SK-N-SH (cell line): ENCODE results near the gene TXN2. TPM values are rescaled to one million over a fixed set of nuclear protein-coding genes. Genes with fewer than 3 reads are reported as not detected.

Source experiments
- CTCF ChIA-PET: fragments of 300-600, 350-600 bp; formaldehyde crosslinking; extraction: SDS; loops from one replicate; lab custom pipeline; 2021; lab: Yijun Ruan, JAX
- POLR2A ChIA-PET: fragments of 350-600 bp; sonication (Branson Sonifier 250); formaldehyde crosslinking; extraction: SDS; loops from one replicate; lab custom pipeline; 2020; ENCODE audit warnings: antibody characterized with exemption, inconsistent platforms; lab: Yijun Ruan, JAX
- DNase-seq: peaks from one replicate; pipeline ENCODE4 v3.0.0; 2012
- H2AFZ ChIP-seq: fragments of 200-600 bp; sonication (generic); 2 replicates; pipeline ENCODE4 v1.8.1; 2016; ENCODE audit warnings: antibody characterized with exemption, mild to moderate bottlenecking, low read depth
- H3F3A ChIP-seq: fragments of 200-600 bp; sonication (generic); replicated peaks from 2 replicates; pipeline ENCODE3; 2016; ENCODE audit warnings: antibody characterized with exemption, mild to moderate bottlenecking; ENCODE audit not compliant: insufficient read depth
- H3K27ac ChIP-seq, 2 experiments: fragments of 200-500 bp in 1 of 2; fragments of 200-600 bp in 1 of 2; sonication (Bioruptor generic) in 1 of 2; sonication (generic), shearing (Covaris generic) in 1 of 2; 2 replicates each; pipeline versions ENCODE4 v1.5.1 to v1.6.1; 2014 to 2016; ENCODE audit warnings: low read depth in 2 of 2, inconsistent platforms in 1 of 2, low read length in 1 of 2, mild to moderate bottlenecking in 1 of 2, mixed read lengths in 1 of 2
- H3K27me3 ChIP-seq: fragments of 200-600 bp; sonication (generic), shearing (Covaris generic); 2 replicates; pipeline ENCODE4 v1.6.1; 2016; ENCODE audit warnings: mixed run types; ENCODE audit not compliant: insufficient read depth
- H3K36me3 ChIP-seq, 2 experiments: fragments of 200-500 bp in 1 of 2; fragments of 200-600 bp in 1 of 2; sonication (Bioruptor generic) in 1 of 2; sonication (generic) in 1 of 2; replicated peaks in 1 of 2; 2 replicates each; pipeline versions ENCODE3 to v1.5.1; 2014 to 2016; ENCODE audit warnings: low read length in 1 of 2, mild to moderate bottlenecking in 1 of 2; ENCODE audit not compliant: insufficient read depth in 2 of 2, control insufficient read depth in 1 of 2
- H3K4me1 ChIP-seq, 2 experiments: fragments of 200-500 bp in 1 of 2; fragments of 200-600 bp in 1 of 2; sonication (Bioruptor generic) in 1 of 2; sonication (generic), shearing (Covaris generic) in 1 of 2; 2 replicates each; pipeline versions ENCODE4 v1.5.1 to v1.6.1; 2014 to 2016; ENCODE audit warnings: low read depth in 1 of 2, low read length in 1 of 2, mixed run types in 1 of 2; ENCODE audit not compliant: insufficient read depth in 2 of 2, control insufficient read depth in 1 of 2
- H3K4me2 ChIP-seq: fragments of 200-600 bp; sonication (generic), shearing (Covaris generic); 2 replicates; pipeline ENCODE4 v1.6.1; 2017; ENCODE audit warnings: mixed run types
- H3K4me3 ChIP-seq, 2 experiments: fragments of 200-500 bp in 1 of 2; fragments of 200-600 bp in 1 of 2; sonication (Bioruptor generic) in 1 of 2; sonication (generic), shearing (Covaris generic) in 1 of 2; 2 replicates each; pipeline versions ENCODE4 v1.5.1 to v1.8.1; 2014 to 2016; ENCODE audit warnings: low read depth in 2 of 2, inconsistent platforms in 1 of 2, low read length in 1 of 2, mild to moderate bottlenecking in 1 of 2, mixed read lengths in 1 of 2, moderate library complexity in 1 of 2
- H3K79me2 ChIP-seq: fragments of 200-600 bp; sonication (generic); 2 replicates; pipeline ENCODE4 v1.8.1; 2017; ENCODE audit warnings: mild to moderate bottlenecking; ENCODE audit not compliant: insufficient read depth
- H3K9ac ChIP-seq: fragments of 200-600 bp; sonication (generic); 2 replicates; pipeline ENCODE4 v1.6.1; 2017; ENCODE audit warnings: mixed run types
- H3K9me2 ChIP-seq: fragments of 200-600 bp; sonication (generic); 2 replicates; pipeline ENCODE4 v1.6.1; 2017; ENCODE audit warnings: mixed run types
- H3K9me3 ChIP-seq: fragments of 200-600 bp; sonication (generic); 2 replicates; pipeline ENCODE4 v1.6.1; 2017; ENCODE audit warnings: mixed run types, mild to moderate bottlenecking, moderate library complexity
- H4K20me1 ChIP-seq: fragments of 200-600 bp; sonication (generic); 2 replicates; pipeline ENCODE4 v1.6.1; 2017; ENCODE audit warnings: mild to moderate bottlenecking, mixed run types; ENCODE audit not compliant: insufficient read depth
- ELF1 ChIP-seq: IDR thresholded peaks from 2 replicates; pipeline ENCODE4 v1.4.0; 2012
- EZH2phosphoT487 ChIP-seq: fragments of 200-600 bp; sonication (generic); IDR thresholded peaks from 2 replicates; pipeline ENCODE4 v1.6.1; 2017; ENCODE audit warnings: low read depth, mixed run types, mild to moderate bottlenecking, antibody characterized with exemption, moderate library complexity, borderline replicate concordance
- FOXJ3 ChIP-seq: sonication (generic); formaldehyde crosslinking; IDR thresholded peaks from 2 replicates; pipeline ENCODE4 v1.5.1; 2020; ENCODE audit warnings: mild to moderate bottlenecking, missing genetic modification reagents
- GABPA ChIP-seq: IDR thresholded peaks from 2 replicates; pipeline ENCODE4 v1.4.0; 2012; ENCODE audit warnings: low read depth, mild to moderate bottlenecking
- GATA2 ChIP-seq: sonication (generic); formaldehyde crosslinking; IDR thresholded peaks from 2 replicates; pipeline ENCODE4 v1.5.0; 2020; ENCODE audit warnings: mild to moderate bottlenecking, missing genetic modification reagents
- JUND ChIP-seq: IDR thresholded peaks from 2 replicates; pipeline ENCODE4 v1.4.0; 2012
- MEF2A ChIP-seq: IDR thresholded peaks from 2 replicates; pipeline ENCODE4 v1.4.0; 2012; ENCODE audit warnings: low read depth, borderline replicate concordance
- MXI1 ChIP-seq: IDR thresholded peaks from 2 replicates; pipeline ENCODE4 v1.6.1; 2012; ENCODE audit warnings: mild to moderate bottlenecking, low read depth, low read length, improper control_type of control experiment
- NFIC ChIP-seq: IDR thresholded peaks from 2 replicates; pipeline ENCODE4 v1.4.0; 2012; ENCODE audit warnings: borderline replicate concordance
- NRF1 ChIP-seq: IDR thresholded peaks from 2 replicates; pipeline ENCODE4 v1.6.1; 2012; ENCODE audit warnings: low read depth, mild to moderate bottlenecking, low read length
- RAD21 ChIP-seq: IDR thresholded peaks from 2 replicates; pipeline ENCODE4 v1.6.1; 2012; ENCODE audit warnings: mild to moderate bottlenecking, low read length
- RFX5 ChIP-seq: IDR thresholded peaks from 2 replicates; pipeline ENCODE4 v1.6.1; 2012; ENCODE audit warnings: mild to moderate bottlenecking, improper control_type of control experiment, low read length
- RXRA ChIP-seq: IDR thresholded peaks from 2 replicates; pipeline ENCODE4 v1.4.0; 2012; ENCODE audit warnings: low read depth, mild to moderate bottlenecking, borderline replicate concordance
- TAF1 ChIP-seq: IDR thresholded peaks from 2 replicates; pipeline ENCODE4 v1.6.1; 2012; ENCODE audit warnings: low read depth, mild to moderate bottlenecking, low read length, moderate library complexity, borderline replicate concordance
- YY1 ChIP-seq: IDR thresholded peaks from 2 replicates; pipeline ENCODE4 v1.4.0; 2012; ENCODE audit warnings: low read depth, mild to moderate bottlenecking
- WGBS: methylation state at CpG from one replicate; pipeline ENCODE4 v1.1.6; 2017; ENCODE audit warnings: low lambda C conversion rate; 5-methylcytosine and 5-hydroxymethylcytosine counted together
- polyA plus RNA-seq, 3 experiments: library from polyadenylated mRNA; depleted of rRNA; stranded (reverse); fragments of >200 nt; gene quantifications; 2 replicates each; pipeline ENCODE4 v1.2.3, GENCODE V29; 2012
- TF ChIP-seq, protein P1 (sequence below): IDR thresholded peaks from 2 replicates; pipeline ENCODE4; 2012
- TF ChIP-seq, protein P2 (sequence below): fragments of 150-350 bp; IDR thresholded peaks from 2 replicates; pipeline ENCODE4 v1.6.1; 2017; ENCODE audit warnings: antibody characterized with exemption, low read length, low read depth, borderline replicate concordance
- TF ChIP-seq, protein P3 (sequence below): IDR thresholded peaks from 2 replicates; pipeline ENCODE4 v1.4.0; 2012; ENCODE audit warnings: low read depth, borderline replicate concordance
- TF ChIP-seq, protein P4 (sequence below): IDR thresholded peaks from 2 replicates; pipeline ENCODE4 v1.4.0; 2012; ENCODE audit warnings: low read depth
- TF ChIP-seq, protein P5 (sequence below): fragments of 150-350 bp; IDR thresholded peaks from 2 replicates; pipeline ENCODE4 v1.6.1; 2016; ENCODE audit warnings: mild to moderate bottlenecking, low read depth, low read length
- TF ChIP-seq, protein P6 (sequence below): fragments of 200-600 bp; sonication (generic); IDR thresholded peaks from 2 replicates; pipeline ENCODE4 v1.6.1; 2017; ENCODE audit warnings: antibody characterized with exemption, mild to moderate bottlenecking, moderate library complexity

The TXN2 gene
- polyA plus RNA-seq, 1 of the 3 experiments (the other 2 are of a cell fraction): 251 TPM

DNA sequence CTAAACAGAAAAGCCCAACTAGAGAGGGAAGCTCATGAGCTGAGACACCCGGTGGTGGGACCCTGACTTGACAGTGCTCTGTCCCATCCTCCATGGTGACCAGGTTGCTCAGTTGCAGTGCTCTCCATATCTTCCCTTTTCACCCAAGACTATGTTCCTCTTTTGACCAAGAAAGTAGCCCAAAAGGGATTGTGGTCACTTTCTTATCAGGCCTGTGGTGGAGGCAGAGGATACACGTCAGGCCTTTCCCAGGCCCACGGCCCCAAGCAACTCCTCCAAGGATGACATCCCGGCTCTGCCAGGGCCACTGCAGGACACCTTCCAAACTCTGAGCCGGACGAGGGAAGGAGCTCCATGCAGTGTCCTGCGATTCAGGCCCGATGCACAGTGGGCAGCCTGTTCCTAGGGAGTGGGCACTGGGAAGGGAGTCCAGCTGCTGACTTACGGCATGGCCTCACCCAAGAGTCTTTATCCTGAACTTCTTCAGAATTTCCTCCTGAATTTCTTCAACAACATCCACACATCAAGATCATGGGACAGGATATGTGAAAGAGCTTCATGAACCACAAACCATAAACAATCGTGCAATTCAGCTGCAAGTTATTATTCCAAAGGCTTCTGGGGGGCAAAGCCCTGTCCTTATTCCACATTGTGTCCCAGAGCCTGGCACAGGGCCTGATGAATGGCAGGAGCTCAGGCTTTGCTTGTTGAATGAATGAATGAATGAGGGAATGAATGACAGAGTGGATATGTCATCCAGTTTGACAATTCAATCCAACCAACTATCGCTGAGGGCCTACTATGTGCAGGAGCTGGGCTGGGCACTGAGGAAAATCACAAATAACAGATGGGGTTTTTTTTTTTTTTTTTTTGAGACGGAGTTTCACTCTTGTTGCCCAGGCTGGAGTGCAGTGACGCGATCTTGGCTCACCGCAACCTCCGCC lies 57.7 kb downstream of the TXN2 start:
- no peak overlapping the region for H3K9ac ChIP-seq
- no peaks in the 10 kb centered on the region for H3K9me3 ChIP-seq
- no peaks in the 10 kb centered on the region for H3K9me2 ChIP-seq
- H3K27ac ChIP-seq: no peak overlapping the region
- no peaks in the 10 kb centered on the region for H3K36me3 ChIP-seq
- H3K4me1 ChIP-seq: no peaks in the 10 kb centered on the region
- no peaks in the 10 kb centered on the region for H3K79me2 ChIP-seq
- POLR2A ChIA-PET: no interaction called here
- no peaks in the 10 kb centered on the region for H3K27me3 ChIP-seq
- peaks cover 4% of the 10 kb centered on the region for H3F3A ChIP-seq
- H2AFZ ChIP-seq: no peak overlapping the region
- CTCF ChIA-PET: interaction anchor here (0.9 to 1.6 kb wide), 3 partner anchors 9 to 121 kb away, joined by 4 to 6 read pairs (median 4); no protein-coding TSS in a partner anchor
- 91% methylated on average over 14 of the region's 16 CpGs for WGBS
- DNase-seq: no peak
- TF ChIP-seq, protein P1, sequence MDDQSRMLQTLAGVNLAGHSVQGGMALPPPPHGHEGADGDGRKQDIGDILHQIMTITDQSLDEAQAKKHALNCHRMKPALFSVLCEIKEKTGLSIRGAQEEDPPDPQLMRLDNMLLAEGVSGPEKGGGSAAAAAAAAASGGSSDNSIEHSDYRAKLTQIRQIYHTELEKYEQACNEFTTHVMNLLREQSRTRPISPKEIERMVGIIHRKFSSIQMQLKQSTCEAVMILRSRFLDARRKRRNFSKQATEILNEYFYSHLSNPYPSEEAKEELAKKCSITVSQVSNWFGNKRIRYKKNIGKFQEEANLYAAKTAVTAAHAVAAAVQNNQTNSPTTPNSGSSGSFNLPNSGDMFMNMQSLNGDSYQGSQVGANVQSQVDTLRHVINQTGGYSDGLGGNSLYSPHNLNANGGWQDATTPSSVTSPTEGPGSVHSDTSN: no peak
- TF ChIP-seq ELF1 (no peak), GATA2 (CRISPR knock-in tag) (no peak), MXI1 (no peak), RAD21 (no peak), GABPA (no peak), EZH2phosphoT487 (no peak)
- TF ChIP-seq, protein P2, sequence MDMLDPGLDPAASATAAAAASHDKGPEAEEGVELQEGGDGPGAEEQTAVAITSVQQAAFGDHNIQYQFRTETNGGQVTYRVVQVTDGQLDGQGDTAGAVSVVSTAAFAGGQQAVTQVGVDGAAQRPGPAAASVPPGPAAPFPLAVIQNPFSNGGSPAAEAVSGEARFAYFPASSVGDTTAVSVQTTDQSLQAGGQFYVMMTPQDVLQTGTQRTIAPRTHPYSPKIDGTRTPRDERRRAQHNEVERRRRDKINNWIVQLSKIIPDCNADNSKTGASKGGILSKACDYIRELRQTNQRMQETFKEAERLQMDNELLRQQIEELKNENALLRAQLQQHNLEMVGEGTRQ: no peak
- H3K4me3 ChIP-seq: no peak overlapping the region
- no peaks in the 10 kb centered on the region for H4K20me1 ChIP-seq
- no peak overlapping the region for H3K4me2 ChIP-seq

DNA sequence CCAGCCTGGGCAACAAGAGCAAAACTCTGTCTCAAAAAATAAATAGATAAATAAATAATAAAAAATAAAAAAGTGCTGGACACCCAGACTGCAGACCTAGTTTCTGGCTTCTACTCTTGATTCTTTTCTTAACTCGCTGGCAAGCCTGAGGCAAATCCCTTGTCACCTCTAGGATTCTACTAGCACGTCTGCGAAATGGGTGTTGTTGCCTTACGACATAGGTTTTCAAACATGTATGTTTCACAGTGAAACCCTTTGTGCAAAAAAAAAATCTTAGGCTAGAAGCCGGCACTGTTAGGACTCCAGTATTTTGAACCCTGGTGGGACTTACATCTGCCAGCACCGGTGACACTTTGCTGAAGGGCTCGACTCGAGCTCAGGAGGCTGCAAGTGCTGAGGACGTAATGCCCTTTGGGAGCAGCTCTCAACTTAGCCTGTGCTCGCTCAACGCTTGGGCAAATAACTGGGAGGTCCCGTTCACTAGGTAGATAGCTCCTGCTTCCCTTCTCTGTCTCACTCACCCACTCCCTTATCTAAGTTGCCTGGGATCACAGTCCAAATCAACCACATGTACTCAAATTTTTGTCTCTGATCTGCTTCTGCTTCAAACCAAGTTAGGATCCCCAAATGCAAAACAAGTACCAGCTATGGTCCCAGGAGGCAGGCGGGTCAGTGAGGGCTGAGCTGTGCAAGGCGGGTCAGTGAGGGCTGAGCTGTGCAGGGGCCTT lies 59.0 kb downstream of the TXN2 start:
- no peaks in the 10 kb centered on the region for H3K9me3 ChIP-seq
- CTCF ChIA-PET: interaction anchor here (1.5 to 1.6 kb wide), 2 partner anchors 10 to 48 kb away, joined by 4 to 6 read pairs; no protein-coding TSS in a partner anchor
- no peak overlapping the region for H3K4me2 ChIP-seq
- H3F3A ChIP-seq: peaks cover 4% of the 10 kb centered on the region
- WGBS: 95% methylated on average over 13 of the region's 14 CpGs
- H4K20me1 ChIP-seq: no peaks in the 10 kb centered on the region
- H3K4me3 ChIP-seq: no peak overlapping the region
- no peak overlapping the region for H2AFZ ChIP-seq
- DNase-seq: no peak
- no peak overlapping the region for H3K27ac ChIP-seq
- H3K79me2 ChIP-seq: no peaks in the 10 kb centered on the region
- no peaks in the 10 kb centered on the region for H3K4me1 ChIP-seq
- POLR2A ChIA-PET: no interaction called here
- no peaks in the 10 kb centered on the region for H3K27me3 ChIP-seq
- H3K9ac ChIP-seq: no peak overlapping the region
- H3K9me2 ChIP-seq: no peaks in the 10 kb centered on the region
- H3K36me3 ChIP-seq: no peaks in the 10 kb centered on the region
- no peak for TF ChIP-seq JUND
- TF ChIP-seq, protein P3, sequence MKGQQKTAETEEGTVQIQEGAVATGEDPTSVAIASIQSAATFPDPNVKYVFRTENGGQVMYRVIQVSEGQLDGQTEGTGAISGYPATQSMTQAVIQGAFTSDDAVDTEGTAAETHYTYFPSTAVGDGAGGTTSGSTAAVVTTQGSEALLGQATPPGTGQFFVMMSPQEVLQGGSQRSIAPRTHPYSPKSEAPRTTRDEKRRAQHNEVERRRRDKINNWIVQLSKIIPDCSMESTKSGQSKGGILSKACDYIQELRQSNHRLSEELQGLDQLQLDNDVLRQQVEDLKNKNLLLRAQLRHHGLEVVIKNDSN: no peak
- no peak for TF ChIP-seq RXRA
- TF ChIP-seq, protein P4, sequence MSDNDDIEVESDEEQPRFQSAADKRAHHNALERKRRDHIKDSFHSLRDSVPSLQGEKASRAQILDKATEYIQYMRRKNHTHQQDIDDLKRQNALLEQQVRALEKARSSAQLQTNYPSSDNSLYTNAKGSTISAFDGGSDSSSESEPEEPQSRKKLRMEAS: no peak
- TF ChIP-seq NFIC: no peak
- no peak for TF ChIP-seq RFX5
- TF ChIP-seq, protein P5, sequence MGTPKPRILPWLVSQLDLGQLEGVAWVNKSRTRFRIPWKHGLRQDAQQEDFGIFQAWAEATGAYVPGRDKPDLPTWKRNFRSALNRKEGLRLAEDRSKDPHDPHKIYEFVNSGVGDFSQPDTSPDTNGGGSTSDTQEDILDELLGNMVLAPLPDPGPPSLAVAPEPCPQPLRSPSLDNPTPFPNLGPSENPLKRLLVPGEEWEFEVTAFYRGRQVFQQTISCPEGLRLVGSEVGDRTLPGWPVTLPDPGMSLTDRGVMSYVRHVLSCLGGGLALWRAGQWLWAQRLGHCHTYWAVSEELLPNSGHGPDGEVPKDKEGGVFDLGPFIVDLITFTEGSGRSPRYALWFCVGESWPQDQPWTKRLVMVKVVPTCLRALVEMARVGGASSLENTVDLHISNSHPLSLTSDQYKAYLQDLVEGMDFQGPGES: no peak
- no peak for TF ChIP-seq TAF1
- TF ChIP-seq, protein P6, sequence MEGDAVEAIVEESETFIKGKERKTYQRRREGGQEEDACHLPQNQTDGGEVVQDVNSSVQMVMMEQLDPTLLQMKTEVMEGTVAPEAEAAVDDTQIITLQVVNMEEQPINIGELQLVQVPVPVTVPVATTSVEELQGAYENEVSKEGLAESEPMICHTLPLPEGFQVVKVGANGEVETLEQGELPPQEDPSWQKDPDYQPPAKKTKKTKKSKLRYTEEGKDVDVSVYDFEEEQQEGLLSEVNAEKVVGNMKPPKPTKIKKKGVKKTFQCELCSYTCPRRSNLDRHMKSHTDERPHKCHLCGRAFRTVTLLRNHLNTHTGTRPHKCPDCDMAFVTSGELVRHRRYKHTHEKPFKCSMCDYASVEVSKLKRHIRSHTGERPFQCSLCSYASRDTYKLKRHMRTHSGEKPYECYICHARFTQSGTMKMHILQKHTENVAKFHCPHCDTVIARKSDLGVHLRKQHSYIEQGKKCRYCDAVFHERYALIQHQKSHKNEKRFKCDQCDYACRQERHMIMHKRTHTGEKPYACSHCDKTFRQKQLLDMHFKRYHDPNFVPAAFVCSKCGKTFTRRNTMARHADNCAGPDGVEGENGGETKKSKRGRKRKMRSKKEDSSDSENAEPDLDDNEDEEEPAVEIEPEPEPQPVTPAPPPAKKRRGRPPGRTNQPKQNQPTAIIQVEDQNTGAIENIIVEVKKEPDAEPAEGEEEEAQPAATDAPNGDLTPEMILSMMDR: no peak
- TF ChIP-seq FOXJ3: no peak
- no peak for TF ChIP-seq MEF2A
- no peak for TF ChIP-seq NRF1
- TF ChIP-seq YY1: no peak
